ENCODE results near the gene SEC61A1.

The SEC61A1 gene

DNA sequence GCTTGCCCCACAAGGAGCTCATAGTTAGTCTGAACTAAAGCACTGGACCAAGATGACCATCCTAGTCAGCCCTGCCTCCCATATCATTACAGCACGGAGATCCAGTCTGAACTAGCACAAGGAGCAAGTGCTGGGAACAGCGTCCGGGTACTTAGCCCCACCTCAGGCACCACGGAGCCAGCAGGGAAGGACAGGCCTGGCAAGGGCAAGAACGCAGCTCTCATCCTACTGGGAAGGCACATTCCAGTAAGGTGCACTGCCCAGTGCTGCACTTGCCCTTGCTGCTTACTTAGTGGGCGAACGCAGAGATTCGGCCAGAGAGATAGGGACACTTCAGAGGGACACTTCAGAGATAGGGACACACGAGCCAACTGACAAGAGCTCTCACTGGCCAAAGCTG lies 27.6 kb downstream of the SEC61A1 start:
- Histone ChIP-seq H3K4me1 (ENCODE audit: insufficient read depth, low read length) (peaks cover 33% of the 10 kb centered on the region), H3K9me3 (ENCODE audit: low read length) (no peaks in the 10 kb centered on the region), H3K9ac (ENCODE audit: low read length) (no peak overlapping the region), H3K27ac (ENCODE audit: low read depth, low read length) (no peak overlapping the region), H3K36me3 (ENCODE audit: insufficient read depth, low read length) (no peaks in the 10 kb centered on the region), H3K27me3 (ENCODE audit: control insufficient read depth in 1 of 2, insufficient read depth in 2 of 2, low read length in 2 of 2) (no peaks in the 10 kb centered on the region), H3K4me3 (ENCODE audit: low read depth in 1 of 2, low read length in 2 of 2) (no peak overlapping the region)

DNA sequence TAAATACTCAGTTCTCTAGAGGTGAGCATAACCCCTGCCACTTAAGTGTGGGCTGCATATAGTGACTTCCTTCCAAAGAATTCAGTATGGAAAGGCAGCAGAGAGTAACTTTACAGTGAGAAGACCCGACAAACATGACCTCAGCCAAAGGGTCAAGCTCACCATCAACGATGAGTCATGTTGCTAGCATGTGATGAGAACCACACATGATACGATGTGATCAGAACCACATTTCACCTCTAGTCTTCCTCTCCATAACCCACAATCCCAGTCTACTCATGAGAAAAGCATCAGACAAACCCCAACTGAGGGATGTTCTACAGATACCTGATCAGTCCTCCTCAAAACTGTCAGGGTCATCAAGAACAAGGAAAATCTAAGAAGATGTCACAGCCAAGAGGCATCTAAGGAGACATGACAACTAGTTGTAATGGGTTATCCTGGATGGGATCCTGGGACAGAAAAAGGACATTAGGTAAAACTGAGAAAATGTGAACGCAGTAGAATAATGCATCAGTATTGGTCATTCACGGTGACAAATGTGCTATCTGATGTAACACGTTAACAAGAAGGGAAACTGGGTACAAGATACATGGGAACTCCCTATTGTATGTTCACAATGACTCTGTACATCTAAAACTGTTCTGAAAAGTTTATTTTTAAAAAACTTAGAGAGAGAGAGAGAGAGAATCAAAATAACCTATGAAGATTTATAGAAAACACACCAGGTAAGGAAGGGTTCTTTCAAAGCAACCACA lies 28.3 kb downstream of the SEC61A1 start:
- Histone ChIP-seq H3K4me3 (ENCODE audit: low read depth in 1 of 2, low read length in 2 of 2) (no peak overlapping the region), H3K27ac (ENCODE audit: low read depth, low read length) (no peak overlapping the region), H3K27me3 (ENCODE audit: control insufficient read depth in 1 of 2, insufficient read depth in 2 of 2, low read length in 2 of 2) (no peaks in the 10 kb centered on the region), H3K9me3 (ENCODE audit: low read length) (no peaks in the 10 kb centered on the region), H3K4me1 (ENCODE audit: insufficient read depth, low read length) (peaks cover 40% of the 10 kb centered on the region), H3K9ac (ENCODE audit: low read length) (no peak overlapping the region), H3K36me3 (ENCODE audit: insufficient read depth, low read length) (no peaks in the 10 kb centered on the region)

DNA sequence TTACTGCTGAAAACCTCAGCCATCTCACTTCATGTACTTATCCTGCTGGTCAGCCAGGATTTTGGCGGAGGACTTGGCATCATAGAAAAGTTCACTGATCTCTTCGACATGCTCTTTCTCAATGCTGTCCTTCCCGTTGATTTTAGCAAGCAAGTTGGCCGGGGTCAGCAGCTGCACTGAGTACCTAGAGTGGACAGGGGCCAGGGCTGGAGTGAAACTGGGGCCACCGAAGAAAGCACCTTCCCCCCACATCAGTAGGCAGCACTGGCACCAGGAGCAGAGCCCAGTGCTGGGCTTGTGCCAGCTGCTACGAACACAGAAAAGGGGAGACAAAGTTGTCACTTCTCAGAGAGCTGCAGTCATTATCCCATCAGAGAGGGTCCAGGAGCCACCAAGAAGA lies 29.0 kb downstream of the SEC61A1 start:
- H3K27ac ChIP-seq (ENCODE audit: low read depth, low read length): no peak overlapping the region
- peaks cover 41% of the 10 kb centered on the region for H3K4me1 ChIP-seq (ENCODE audit: insufficient read depth, low read length)
- H3K9ac ChIP-seq (ENCODE audit: low read length): no peak overlapping the region
- H3K36me3 ChIP-seq (ENCODE audit: insufficient read depth, low read length): no peaks in the 10 kb centered on the region
- H3K4me3 ChIP-seq (ENCODE audit: low read depth in 1 of 2, low read length in 2 of 2): no peak overlapping the region
- H3K27me3 ChIP-seq (ENCODE audit: control insufficient read depth in 1 of 2, insufficient read depth in 2 of 2, low read length in 2 of 2): no peaks in the 10 kb centered on the region
- no peaks in the 10 kb centered on the region for H3K9me3 ChIP-seq (ENCODE audit: low read length)

DNA sequence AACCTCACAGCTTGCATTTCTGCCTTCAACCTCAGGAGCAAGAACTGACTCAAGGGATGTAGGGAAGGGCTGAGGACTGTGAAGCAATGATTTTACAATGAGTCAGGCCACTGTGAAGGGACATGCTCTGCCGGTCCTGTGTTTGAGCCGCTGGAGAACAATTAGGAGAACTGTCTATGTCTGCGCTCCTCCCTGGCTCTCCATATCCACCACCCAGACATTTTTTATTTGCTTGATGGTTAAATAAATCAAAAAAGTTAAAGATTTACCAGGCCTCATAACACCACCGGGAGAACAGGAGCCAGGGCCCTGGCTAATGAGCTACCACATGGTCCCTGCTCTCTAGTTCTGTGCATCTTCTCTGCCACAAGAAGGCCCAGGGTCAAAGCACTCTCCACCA lies 29.6 kb downstream of the SEC61A1 start:
- Histone ChIP-seq H3K4me1 (ENCODE audit: insufficient read depth, low read length) (peaks cover 37% of the 10 kb centered on the region), H3K27ac (ENCODE audit: low read depth, low read length) (no peak overlapping the region), H3K36me3 (ENCODE audit: insufficient read depth, low read length) (no peaks in the 10 kb centered on the region), H3K27me3 (ENCODE audit: control insufficient read depth in 1 of 2, insufficient read depth in 2 of 2, low read length in 2 of 2) (no peaks in the 10 kb centered on the region), H3K4me3 (ENCODE audit: low read depth in 1 of 2, low read length in 2 of 2) (no peak overlapping the region), H3K9me3 (ENCODE audit: low read length) (no peaks in the 10 kb centered on the region), H3K9ac (ENCODE audit: low read length) (no peak overlapping the region)

DNA sequence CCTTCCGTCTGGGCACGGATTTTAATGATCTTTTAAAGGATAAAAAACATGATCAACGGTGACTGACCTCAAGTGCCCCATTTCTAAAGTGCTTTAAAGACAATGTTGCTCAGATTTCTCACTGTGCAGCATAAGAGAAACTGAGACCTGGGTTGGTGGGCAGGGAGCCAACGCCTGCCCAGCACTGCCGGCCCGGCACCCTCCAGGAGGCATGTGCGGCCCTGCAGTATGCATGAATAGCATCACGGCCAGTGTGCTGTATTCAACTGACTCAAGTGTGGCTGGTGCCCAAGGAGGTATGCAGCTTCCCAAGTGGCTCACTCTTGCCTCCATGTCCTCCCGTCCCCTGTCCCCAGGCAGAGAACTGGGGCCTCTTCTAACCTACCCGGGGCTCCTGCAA lies 30.3 kb downstream of the SEC61A1 start:
- H3K9ac ChIP-seq (ENCODE audit: low read length): no peak overlapping the region
- H3K4me1 ChIP-seq (ENCODE audit: insufficient read depth, low read length): peaks cover 34% of the 10 kb centered on the region
- no peak overlapping the region for H3K27ac ChIP-seq (ENCODE audit: low read depth, low read length)
- H3K4me3 ChIP-seq (ENCODE audit: low read depth in 1 of 2, low read length in 2 of 2): no peak overlapping the region
- no peaks in the 10 kb centered on the region for H3K27me3 ChIP-seq (ENCODE audit: control insufficient read depth in 1 of 2, insufficient read depth in 2 of 2, low read length in 2 of 2)
- H3K36me3 ChIP-seq (ENCODE audit: insufficient read depth, low read length): no peaks in the 10 kb centered on the region
- no peaks in the 10 kb centered on the region for H3K9me3 ChIP-seq (ENCODE audit: low read length)

DNA sequence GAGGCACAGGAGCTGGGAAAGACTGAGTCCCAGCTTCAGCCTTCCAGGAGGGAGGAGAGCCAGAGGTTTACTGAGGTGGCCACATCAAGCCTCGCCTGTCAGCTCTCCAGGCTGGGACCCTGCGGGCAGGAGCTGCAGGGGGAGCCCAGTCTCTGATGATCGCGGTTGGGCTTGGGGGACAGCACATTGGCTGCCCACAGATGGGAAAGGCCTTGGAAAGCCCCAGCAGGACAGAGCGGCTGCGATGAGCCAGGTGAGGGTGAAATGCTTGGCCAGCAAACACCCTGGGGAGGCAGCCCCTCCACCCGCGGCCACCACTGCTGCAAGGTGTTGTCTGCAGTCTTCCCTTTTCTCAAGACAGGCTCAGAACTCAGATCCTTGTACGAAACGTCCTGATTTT lies 31.2 kb downstream of the SEC61A1 start:
- Histone ChIP-seq H3K4me1 (ENCODE audit: insufficient read depth, low read length) (peaks cover 31% of the 10 kb centered on the region), H3K9me3 (ENCODE audit: low read length) (no peaks in the 10 kb centered on the region), H3K27me3 (ENCODE audit: control insufficient read depth in 1 of 2, insufficient read depth in 2 of 2, low read length in 2 of 2) (no peaks in the 10 kb centered on the region), H3K4me3 (ENCODE audit: low read depth in 1 of 2, low read length in 2 of 2) (no peak overlapping the region), H3K9ac (ENCODE audit: low read length) (no peak overlapping the region), H3K27ac (ENCODE audit: low read depth, low read length) (no peak overlapping the region), H3K36me3 (ENCODE audit: insufficient read depth, low read length) (no peaks in the 10 kb centered on the region)

DNA sequence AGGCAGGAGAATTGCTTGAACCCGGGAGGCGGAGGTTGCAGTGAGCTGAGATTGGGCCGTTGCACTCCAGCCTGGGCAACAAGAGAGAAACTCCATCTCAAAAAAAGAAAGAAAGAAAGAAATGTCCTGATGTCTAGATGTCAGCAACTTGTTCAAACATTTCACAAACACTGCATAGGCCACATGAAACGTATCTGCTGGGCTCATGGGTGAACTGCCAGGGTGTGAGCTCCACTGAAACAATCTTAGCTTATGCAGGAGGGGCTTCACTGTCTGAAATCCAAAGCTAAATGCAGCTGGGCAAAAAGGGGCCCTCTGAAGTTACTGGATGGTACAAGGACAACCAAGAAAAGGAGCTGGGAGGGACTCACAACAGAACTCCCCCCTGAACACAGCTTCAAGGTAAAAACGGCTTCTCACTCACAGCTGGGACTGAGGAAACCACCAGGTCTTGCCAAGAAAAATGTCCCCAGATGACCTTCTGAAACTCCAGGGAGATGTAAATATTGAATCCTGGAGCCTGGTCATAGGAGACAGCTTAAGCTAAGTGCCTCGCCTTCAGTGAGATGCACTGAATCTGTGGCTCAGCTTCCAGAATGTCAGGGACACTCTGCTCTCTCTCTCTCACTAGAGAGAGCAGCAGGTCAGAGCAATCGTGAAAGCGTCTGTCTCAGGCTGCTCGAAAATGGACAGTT lies 31.9 kb downstream of the SEC61A1 start:
- H3K9ac ChIP-seq (ENCODE audit: low read length): peak overlapping the region; percentile 49
- peaks cover 31% of the 10 kb centered on the region for H3K4me1 ChIP-seq (ENCODE audit: insufficient read depth, low read length)
- peak overlapping the region; percentile 76 for H3K27ac ChIP-seq (ENCODE audit: low read depth, low read length)
- no peaks in the 10 kb centered on the region for H3K9me3 ChIP-seq (ENCODE audit: low read length)
- H3K27me3 ChIP-seq (ENCODE audit: control insufficient read depth in 1 of 2, insufficient read depth in 2 of 2, low read length in 2 of 2): no peaks in the 10 kb centered on the region
- H3K4me3 ChIP-seq (ENCODE audit: low read depth in 1 of 2, low read length in 2 of 2): peak overlapping the region in 1 of 2 donors; percentile 11
- no peaks in the 10 kb centered on the region for H3K36me3 ChIP-seq (ENCODE audit: insufficient read depth, low read length)

DNA sequence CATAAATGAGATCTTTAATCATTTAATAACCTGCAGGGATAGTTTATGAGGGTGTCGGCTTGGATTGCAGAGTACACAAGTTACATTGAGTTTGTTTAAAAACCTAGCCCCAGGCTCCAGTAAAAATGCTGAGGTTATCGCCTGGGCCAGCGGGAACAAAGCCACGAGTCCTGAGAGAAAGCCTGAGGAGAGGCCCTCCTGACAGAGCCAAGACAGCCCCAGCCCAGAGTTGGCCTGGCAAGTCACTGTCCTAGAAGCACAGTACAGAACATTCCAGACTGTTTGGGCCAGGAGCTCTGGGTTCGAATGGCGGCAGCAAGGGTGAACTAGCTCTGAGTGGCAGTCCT lies 32.4 kb downstream of the SEC61A1 start:
- H3K9ac ChIP-seq (ENCODE audit: low read length): peak overlapping the region; percentile 35
- H3K9me3 ChIP-seq (ENCODE audit: low read length): no peaks in the 10 kb centered on the region
- H3K4me3 ChIP-seq (ENCODE audit: low read depth in 1 of 2, low read length in 2 of 2): peak overlapping the region in 1 of 2 donors; percentile 11
- H3K27me3 ChIP-seq (ENCODE audit: control insufficient read depth in 1 of 2, insufficient read depth in 2 of 2, low read length in 2 of 2): no peaks in the 10 kb centered on the region
- H3K4me1 ChIP-seq (ENCODE audit: insufficient read depth, low read length): peaks cover 31% of the 10 kb centered on the region
- no peaks in the 10 kb centered on the region for H3K36me3 ChIP-seq (ENCODE audit: insufficient read depth, low read length)
- H3K27ac ChIP-seq (ENCODE audit: low read depth, low read length): peak overlapping the region; percentile 76

DNA sequence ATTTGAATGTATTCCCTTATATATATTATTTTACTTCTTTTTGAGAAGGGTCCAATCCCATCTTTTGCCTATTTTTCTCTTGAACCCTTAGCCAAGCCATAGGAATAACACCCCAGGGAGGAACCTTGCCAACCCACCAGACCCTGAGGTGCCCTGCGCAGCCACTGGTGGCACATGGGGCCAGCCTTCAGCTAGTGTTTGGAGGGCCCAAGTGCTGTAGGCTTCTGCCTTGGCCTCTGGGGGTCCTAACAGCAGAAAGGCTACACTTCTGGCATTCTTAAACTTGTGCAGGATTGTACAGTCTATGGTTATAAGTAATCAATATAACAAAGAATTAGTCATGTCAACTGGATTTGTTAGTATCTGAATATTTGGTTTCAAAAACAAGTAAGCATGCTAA lies 36.9 kb downstream of the SEC61A1 start:
- peaks cover 19% of the 10 kb centered on the region for H3K4me1 ChIP-seq (ENCODE audit: insufficient read depth, low read length)
- no peak overlapping the region for H3K4me3 ChIP-seq (ENCODE audit: low read depth in 1 of 2, low read length in 2 of 2)
- no peak overlapping the region for H3K27ac ChIP-seq (ENCODE audit: low read depth, low read length)
- peaks cover 8% of the 10 kb centered on the region for H3K36me3 ChIP-seq (ENCODE audit: insufficient read depth, low read length)
- no peaks in the 10 kb centered on the region for H3K9me3 ChIP-seq (ENCODE audit: low read length)
- no peaks in the 10 kb centered on the region for H3K27me3 ChIP-seq (ENCODE audit: control insufficient read depth in 1 of 2, insufficient read depth in 2 of 2, low read length in 2 of 2)
- no peak overlapping the region for H3K9ac ChIP-seq (ENCODE audit: low read length)

DNA sequence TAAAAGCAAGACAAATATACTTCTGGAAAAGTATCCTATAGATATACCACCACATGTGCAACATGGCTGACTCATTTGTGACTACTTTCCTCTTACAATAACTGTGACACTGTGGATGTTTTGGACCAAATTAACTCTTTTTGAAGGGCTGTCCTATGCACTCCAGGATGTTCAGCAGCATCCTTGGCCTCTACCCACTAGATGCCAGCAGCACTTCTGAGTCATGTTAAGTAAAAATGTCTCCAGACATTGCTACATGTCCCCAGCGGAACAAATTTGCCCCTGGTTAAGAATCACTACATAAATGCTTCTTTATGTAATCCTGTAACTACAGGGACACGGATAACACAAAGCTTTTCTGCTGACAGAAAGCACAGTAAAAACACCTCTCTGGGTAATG lies 39.3 kb downstream of the SEC61A1 start:
- no peak overlapping the region for H3K9ac ChIP-seq (ENCODE audit: low read length)
- no peaks in the 10 kb centered on the region for H3K4me1 ChIP-seq (ENCODE audit: insufficient read depth, low read length)
- no peak overlapping the region for H3K4me3 ChIP-seq (ENCODE audit: low read depth in 1 of 2, low read length in 2 of 2)
- peaks cover 9% of the 10 kb centered on the region for H3K36me3 ChIP-seq (ENCODE audit: insufficient read depth, low read length)
- no peak overlapping the region for H3K27ac ChIP-seq (ENCODE audit: low read depth, low read length)
- no peaks in the 10 kb centered on the region for H3K27me3 ChIP-seq (ENCODE audit: control insufficient read depth in 1 of 2, insufficient read depth in 2 of 2, low read length in 2 of 2)
- no peaks in the 10 kb centered on the region for H3K9me3 ChIP-seq (ENCODE audit: low read length)

DNA sequence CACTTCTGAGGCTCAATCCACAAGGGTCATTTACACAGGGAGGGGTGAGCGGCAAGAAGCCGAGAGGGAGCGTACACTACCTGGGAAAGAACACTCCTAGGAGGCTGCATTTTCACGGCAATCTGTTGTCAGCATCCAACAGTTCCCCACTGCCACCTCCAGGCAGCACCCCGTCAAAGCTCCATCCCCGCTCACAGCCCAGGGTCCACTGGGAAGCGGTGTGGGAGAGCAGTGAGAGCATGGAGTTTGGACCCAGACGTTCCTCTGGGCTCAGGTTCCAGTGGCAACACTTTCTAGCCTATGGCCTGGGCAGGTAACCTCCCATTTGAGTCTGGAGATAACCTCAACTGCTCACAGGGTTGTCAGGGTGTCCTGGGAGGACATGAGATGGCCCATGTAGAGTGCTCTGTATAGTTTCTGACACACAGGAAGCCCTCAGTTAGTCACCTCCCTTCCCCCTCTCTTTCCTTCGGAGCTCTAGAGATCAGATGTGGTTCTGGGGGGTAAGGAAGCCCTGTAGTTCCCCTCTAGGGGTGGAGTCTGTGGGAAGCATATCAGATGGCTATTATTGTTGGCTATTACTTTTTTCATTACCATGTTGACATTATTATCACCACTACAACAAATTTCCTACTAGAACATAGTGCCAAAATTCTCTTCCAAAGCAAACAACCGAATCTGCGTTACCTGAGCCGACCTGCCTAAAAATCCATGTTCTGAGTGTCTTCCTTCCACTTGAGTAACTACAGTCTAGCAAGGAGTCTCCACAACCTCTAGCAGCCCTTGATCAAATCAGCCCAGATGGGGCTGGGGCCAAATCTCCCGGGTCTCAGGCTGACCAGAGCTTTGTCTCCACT lies 42.3 kb downstream of the SEC61A1 start:
- Histone ChIP-seq H3K9me3 (ENCODE audit: low read length) (no peaks in the 10 kb centered on the region), H3K4me3 (ENCODE audit: low read depth in 1 of 2, low read length in 2 of 2) (no peak overlapping the region), H3K27me3 (ENCODE audit: control insufficient read depth in 1 of 2, insufficient read depth in 2 of 2, low read length in 2 of 2) (no peaks in the 10 kb centered on the region), H3K27ac (ENCODE audit: low read depth, low read length) (no peak overlapping the region), H3K9ac (ENCODE audit: low read length) (no peak overlapping the region), H3K4me1 (ENCODE audit: insufficient read depth, low read length) (no peaks in the 10 kb centered on the region), H3K36me3 (ENCODE audit: insufficient read depth, low read length) (peaks cover 33% of the 10 kb centered on the region)
